Caki2 (cell line): ENCODE measurements around the gene NBR1. TPM values are rescaled to one million over a fixed set of nuclear protein-coding genes. Genes with fewer than 3 reads are reported as not detected.
"Not testable (repeated sequence)": the region's sequence is repeated elsewhere in the genome, so short reads cannot be mapped to it uniquely, and the experiment has no call there.

Experiments
- DNase-seq: peaks from one replicate; pipeline ENCODE4 v3.0.0-alpha.2; 2015; ENCODE audit warnings: low read depth
- in situ Hi-C: cut with HindIII; loops from 2 replicates; pipeline ENCODE4 v1.10.0; 2016; ENCODE audit warnings: low sequenced_read_pairs, low pct_unique_long_range_greater_than_20kb, mixed read lengths
- total RNA-seq: library from RNA; depleted of rRNA; stranded (reverse); fragments of >200 nt; shearing (Covaris generic); gene quantifications from 2 replicates; pipeline ENCODE4 v1.2.3, GENCODE V29; 2014; ENCODE audit warnings: low replicate concordance

Gene NBR1
- total RNA-seq, 1 experiment from 2014 or later = 74.3 TPM

- DNase-seq = no peak
- in situ Hi-C loops = no loop called here
These were observed 24.4 kb upstream of the NBR1 start for GRCh38 chr17:43146649-43147048.

- in situ Hi-C loops = no loop called here
These were observed 19.0 kb upstream of the NBR1 start for GRCh38 chr17:43151880-43152456.

DNA sequence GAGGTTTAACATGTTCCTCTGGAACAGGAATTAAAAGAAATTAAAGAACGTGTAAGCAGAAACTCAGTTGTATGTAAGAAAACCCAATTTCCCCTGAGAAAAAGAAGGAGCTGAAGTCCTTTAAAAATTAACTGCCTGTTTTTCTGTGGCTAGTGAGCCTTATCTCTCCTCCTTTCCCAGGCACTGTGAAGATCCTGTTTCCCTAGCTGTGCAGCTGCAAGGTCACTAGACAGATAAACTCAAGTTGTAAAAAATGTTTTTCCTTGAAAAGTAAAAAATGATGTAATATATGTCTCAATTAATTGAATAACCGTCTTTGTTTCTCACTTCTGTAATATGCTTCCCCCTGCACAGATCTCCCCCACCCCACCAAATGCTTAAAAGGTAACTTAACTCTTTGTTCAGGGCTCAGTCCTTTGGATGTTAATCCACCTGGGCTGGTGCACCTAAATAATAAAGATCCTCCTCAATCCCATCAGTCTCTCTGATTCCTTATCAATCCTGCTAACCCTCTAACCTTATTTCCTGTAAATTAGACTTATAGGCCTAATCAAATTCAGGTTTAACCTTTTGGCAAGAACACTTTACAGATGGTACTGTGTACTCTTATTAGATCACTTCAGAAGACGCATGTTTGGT is 17.7 kb upstream of the NBR1 start:
- in situ Hi-C loops, DNase-seq: not testable (repeated sequence)

More at GRCh38 chr17:43151880-43152456, 19.0 kb upstream of the NBR1 start:
- DNase-seq = no peak

- in situ Hi-C loops = no loop called here
- DNase-seq = no peak
These were observed 15.3 kb upstream of the NBR1 start for GRCh38 chr17:43155666-43156065.

GRCh38 chr17:43159232-43159631 is 11.8 kb upstream of the NBR1 start:
- in situ Hi-C loops, DNase-seq: not testable (repeated sequence)

DNA sequence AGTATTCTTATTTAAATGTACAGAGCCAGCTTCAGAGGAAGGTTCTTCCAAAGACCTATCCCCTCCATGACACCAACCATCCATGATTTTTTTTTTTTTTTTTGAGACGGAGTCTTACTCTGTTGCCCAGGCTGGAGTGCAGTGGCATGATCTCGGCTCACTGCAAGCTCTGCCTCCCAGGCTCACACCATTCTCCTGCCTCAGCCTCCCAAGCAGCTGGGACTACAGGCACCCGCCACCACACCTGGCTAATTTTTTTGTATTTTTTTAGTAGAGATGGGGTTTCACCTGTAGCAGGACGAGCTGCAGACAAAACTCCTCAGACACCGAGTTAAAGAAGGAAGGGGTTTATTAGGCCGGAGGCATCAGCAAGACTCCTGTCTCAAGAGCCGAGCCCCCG is 11.1 kb upstream of the NBR1 start:
- DNase-seq, in situ Hi-C loops: not testable (repeated sequence)

GRCh38 chr17:43165971-43166370 is 5.0 kb upstream of the NBR1 start:
- in situ Hi-C loops, DNase-seq: not testable (repeated sequence)

DNA sequence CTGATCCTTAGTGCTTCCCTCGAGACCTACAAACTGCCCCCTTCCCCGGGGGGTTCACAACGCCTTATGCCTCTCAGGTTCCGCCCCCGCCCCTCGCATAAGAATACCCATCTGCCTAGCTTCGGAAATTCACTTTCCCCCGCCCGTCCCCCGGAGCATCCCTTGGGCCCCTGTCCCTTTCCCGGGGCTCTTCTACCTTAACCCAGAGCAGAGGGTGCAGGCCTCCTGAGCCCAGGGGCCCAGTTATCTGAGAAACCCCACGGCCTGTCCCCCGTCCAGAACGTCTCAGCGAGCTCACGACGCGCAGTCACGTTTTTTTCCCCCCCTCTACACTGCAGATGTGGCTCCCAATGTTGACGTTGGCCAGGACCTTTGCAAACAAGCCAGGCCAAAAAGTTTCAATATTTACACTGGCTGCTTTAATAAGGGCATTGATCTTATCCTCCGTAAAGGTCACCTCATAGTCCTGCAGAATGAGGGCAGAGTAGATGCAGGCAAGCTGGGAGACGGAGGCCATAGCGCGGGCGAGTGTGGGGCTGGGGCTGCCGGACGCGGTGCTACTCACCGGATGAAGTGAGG is 1.4 kb upstream of the NBR1 start:
- in situ Hi-C loops = no loop called here
- no peak for DNase-seq

- in situ Hi-C loops = no loop called here
- peak; percentile 98 for DNase-seq
These were observed 761 bp upstream of the NBR1 start for GRCh38 chr17:43170140-43170765.

- peak; percentile 82 for DNase-seq
- in situ Hi-C loops = no loop called here
These were observed 823 bp downstream of the NBR1 start for GRCh38 chr17:43171586-43172487.

DNA sequence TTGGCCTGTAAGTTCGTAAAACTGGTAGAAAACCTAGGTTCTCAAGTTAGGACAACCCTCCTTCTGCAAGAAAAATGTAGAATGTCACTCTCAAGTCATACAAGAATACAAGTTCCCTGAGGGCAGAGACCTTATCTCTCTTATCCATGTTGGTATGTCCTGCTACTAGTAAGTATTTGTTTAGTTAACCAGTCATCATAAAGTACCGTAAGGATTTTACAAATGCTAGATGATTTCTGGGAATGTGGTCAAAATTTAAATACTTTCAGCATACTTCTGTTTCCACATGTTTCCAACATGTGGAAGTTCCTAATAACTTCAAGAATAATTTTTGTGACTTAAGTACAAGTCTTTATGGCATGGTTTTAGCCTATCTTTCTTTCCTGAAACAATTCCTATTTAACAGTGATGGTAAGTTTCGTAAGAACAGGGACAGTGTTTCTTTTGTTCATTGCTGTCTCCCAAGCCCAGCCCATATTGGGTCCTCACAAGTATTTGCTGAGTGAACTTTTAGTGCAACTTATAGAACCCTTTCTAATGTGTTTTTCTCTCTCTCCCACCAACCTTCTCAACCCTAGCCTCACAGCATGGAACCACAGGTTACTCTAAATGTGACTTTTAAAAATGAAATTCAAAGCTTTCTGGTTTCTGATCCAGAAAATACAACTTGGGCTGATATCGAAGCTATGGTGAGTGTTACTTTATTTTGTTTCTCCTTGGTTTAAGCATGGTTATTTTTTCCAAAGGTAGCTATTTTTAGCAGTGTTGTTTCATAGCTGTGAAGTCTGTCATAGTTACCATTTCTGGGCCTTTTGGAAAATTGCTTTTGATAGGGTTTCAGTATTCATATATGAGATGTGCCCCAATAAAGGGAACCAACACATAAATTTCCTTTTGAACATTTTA is 4.5 kb downstream of the NBR1 start:
- in situ Hi-C loops = no loop called here
- no peak for DNase-seq

- in situ Hi-C loops = no loop called here
- no peak for DNase-seq
These were observed 5.1 kb downstream of the NBR1 start for GRCh38 chr17:43176119-43176570.

DNA sequence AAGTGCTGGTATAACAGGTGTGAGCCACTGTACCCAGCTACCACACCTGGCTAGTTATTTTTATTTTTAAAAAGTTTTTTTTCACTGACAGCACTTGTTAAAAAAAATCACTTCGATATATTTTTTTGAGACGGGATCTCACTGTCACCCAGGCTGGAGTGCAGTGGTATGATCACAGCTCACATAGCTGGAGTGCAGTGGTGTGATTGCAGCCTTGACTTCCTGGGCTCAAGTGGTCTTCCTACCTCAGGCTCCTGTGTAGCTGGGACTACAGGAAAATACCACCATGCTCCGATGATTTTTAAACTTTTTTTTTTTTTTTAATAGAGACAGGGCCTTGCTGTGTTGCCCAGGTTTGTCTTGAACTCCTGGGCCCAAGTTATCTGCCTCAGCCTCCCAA is 12.9 kb downstream of the NBR1 start:
- DNase-seq = no peak
- in situ Hi-C loops = no loop called here

DNA sequence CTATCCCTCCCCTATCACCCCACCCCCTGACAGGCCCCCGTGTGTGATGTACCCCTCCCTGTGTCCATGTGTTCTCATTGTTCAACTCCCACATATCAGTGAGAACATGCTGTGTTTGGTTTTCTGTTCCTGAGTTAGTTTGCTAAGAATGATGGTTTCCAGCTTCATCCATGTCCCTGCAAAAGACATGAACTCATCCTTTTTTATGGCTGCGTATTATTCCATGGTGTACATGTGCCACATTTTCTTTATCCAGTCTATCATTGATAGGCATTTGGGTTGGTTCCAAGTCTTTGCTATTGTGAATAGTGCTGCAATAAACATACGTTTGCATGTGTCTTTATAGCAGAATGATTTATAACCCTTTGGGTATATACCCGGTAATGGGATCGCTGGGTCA is 15.6 kb downstream of the NBR1 start:
- in situ Hi-C loops, DNase-seq: not testable (repeated sequence)

DNA sequence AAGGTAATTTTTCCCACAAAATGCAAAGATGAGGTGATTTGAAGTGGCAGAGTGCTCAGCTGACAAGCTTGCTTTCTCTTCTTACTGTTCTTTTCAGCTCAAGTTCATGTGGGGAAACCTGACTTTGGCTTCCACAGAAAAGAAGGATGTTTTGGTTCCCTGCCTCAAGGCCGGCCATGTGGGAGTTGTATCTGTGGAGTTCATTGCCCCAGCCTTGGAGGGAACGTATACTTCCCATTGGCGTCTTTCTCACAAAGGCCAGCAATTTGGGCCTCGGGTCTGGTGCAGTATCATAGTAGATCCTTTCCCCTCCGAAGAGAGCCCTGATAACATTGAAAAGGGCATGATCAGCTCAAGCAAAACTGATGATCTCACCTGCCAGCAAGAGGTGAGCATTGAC is 22.2 kb downstream of the NBR1 start:
- DNase-seq = no peak
- in situ Hi-C loops = no loop called here

GRCh38 chr17:43199633-43200032 is 28.6 kb downstream of the NBR1 start:
- in situ Hi-C loops = no loop called here
- no peak for DNase-seq

DNA sequence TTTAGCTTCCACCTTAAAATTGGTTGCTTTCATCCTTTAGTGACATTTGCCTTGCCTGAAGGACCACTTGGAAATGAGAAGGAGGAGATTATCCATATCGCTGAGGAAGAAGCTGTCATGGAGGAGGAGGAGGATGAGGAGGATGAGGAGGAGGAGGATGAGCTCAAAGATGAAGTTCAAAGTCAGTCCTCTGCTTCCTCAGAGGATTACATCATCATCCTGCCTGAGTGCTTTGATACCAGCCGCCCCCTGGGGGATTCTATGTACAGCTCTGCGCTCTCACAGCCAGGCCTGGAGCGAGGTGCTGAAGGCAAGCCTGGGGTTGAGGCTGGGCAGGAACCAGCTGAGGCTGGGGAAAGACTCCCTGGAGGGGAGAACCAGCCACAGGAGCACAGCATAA is 29.1 kb downstream of the NBR1 start:
- DNase-seq = no peak
- in situ Hi-C loops = no loop called here
